Testis (tissue), 2 donors: ENCODE measurements around the gene ME3.

Experiments used
- CTCF ChIP-seq, 3 experiments: fragments of 450-650 bp in 2 of 3; fragments of 200-600 bp in 1 of 3; sonication (generic) in 1 of 3; IDR thresholded peaks; one replicate each; pipeline ENCODE4 v1.5.1; 2016 to 2019; ENCODE audit warnings: antibody characterized with exemption in 3 of 3, mild to moderate bottlenecking in 2 of 3, moderate library complexity in 1 of 3
- POLR2A ChIP-seq: fragments of 450-650 bp; IDR thresholded peaks from one replicate; pipeline ENCODE4 v1.6.1; 2017; ENCODE audit warnings: antibody characterized with exemption, mild to moderate bottlenecking, moderate library complexity

- no peak for TF ChIP-seq CTCF (IDR thresholded peaks at IDR 0.05)
- TF ChIP-seq POLR2A, result no peak
These were observed 43.2 kb upstream of the ME3 start for GRCh38 chr11:86715611-86716010.
